ENCODE results near the gene RBM17. TPM values are rescaled to one million over a fixed set of nuclear protein-coding genes. Genes with fewer than 3 reads are reported as not detected.

Gene RBM17
- total and polyA plus RNA-seq, 2 of the 4 experiments (the other 2 are of a cell fraction): 24.6 to 56.7 TPM

DNA sequence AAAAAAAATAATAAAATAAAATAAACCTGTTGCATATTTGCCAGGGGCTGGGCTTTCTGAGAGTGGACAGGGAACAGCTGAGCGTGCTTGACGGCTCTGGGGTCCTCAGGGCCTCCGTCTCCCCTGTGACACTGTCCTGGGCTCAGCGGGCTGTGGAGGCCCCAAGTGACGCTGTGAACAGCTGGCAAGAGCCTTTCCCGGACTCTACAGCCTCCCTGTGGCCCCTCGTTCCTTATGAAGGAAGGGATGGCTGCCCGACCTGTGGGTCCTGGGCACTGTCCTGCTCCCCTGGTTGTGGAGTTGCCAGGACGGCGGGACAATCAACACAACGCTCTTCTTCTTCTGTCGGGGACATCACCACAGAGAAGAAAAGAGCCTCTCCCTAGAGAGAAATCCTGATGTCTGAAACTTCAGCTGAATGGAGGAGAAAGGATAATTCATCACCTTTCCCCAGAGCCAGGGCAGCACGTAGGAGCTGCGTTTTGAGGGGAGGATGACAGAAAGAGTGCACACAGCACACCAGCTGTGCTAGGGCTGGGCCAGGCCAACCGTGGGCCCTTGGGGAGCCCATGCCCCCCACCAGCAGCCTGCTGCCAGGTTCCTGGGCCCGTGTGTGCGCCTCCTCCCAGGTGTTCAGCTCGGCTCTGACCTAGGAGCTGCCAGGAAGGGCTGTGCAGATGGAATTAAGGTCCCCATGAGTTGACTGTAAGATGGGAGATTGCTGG is 45.4 kb downstream of the RBM17 start:
- Histone ChIP-seq H3K36me3 (ENCODE audit: control insufficient read depth, insufficient read depth, low read length) (no peaks in the 10 kb centered on the region), H3K4me1 (ENCODE audit: control insufficient read depth, insufficient read depth, low read length) (peaks cover 18% of the 10 kb centered on the region), H2AK9ac (replicated peaks; ENCODE audit: low read depth, low read length, poor library complexity) (no peak overlapping the region), H3K4me2 (ENCODE audit: low read depth, low read length) (no peak overlapping the region), H2AK5ac (ENCODE audit: low read depth, low read length) (peak overlapping the region; percentile 58), H3K79me1 (ENCODE audit: low read depth in 1 of 2, low read length in 2 of 2) (no peaks in the 10 kb centered on the region), H2AFZ (replicated peaks; ENCODE audit: low read length, poor library complexity) (peak overlapping the region; percentile 10), H3K14ac (replicated peaks; ENCODE audit: low read depth, low read length) (no peak overlapping the region), H3K18ac (ENCODE audit: low read depth, low read length) (no peak overlapping the region), H4K20me1 (ENCODE audit: insufficient read depth, low read length) (no peaks in the 10 kb centered on the region), H3K9me3 (ENCODE audit: control insufficient read depth, insufficient read depth, low read length) (no peaks in the 10 kb centered on the region), H4K5ac (ENCODE audit: low read depth, low read length) (no peak overlapping the region), H4K91ac (ENCODE audit: insufficient read depth, low read depth, low read length) (no peak overlapping the region), H3K27me3 (ENCODE audit: control insufficient read depth, insufficient read depth, low read length) (no peaks in the 10 kb centered on the region), H2BK5ac (ENCODE audit: low read depth, low read length, poor library complexity, severe bottlenecking) (no peak overlapping the region), H2BK20ac (ENCODE audit: low read depth, low read length) (no peak overlapping the region; the same call in 1 of the 2 replicates), H3K23ac (ENCODE audit: low read depth, low read length) (no peak overlapping the region; the same call in 1 of the 2 replicates), H3K4me3 (ENCODE audit: insufficient read depth, low read depth, low read length) (no peak overlapping the region), H3K27ac (ENCODE audit: insufficient read depth, low read length) (no peak overlapping the region), H3K56ac (ENCODE audit: extremely low read depth, insufficient read depth, low read length) (no peak overlapping the region), H3K4ac (ENCODE audit: low read depth, low read length) (peak overlapping the region; percentile 16; the same call in 1 of the 2 replicates), H3K9ac (ENCODE audit: low read depth, low read length) (no peak overlapping the region), H4K8ac (ENCODE audit: low read depth in 2 of 2, low read length in 2 of 2) (no peak overlapping the region), H2BK15ac (ENCODE audit: low read depth, low read length) (no peak overlapping the region; the same call in 2 of the 3 replicates), H3K9me1 (ENCODE audit: insufficient read depth, low read length) (0 out of 2 replicates have a peak, but pooled peaks cover 7% of the 10 kb centered on the region), H2BK120ac (ENCODE audit: low read depth, low read length) (no peak overlapping the region)
- 96% methylated on average over 3 of the region's 18 CpGs; no CpG with 5 or more reads in 1 of the 2 experiments for WGBS, 2 experiments (ENCODE audit: extremely low coverage in 2 of 2, insufficient read length in 1 of 2)
- no TSS peak for BruUV-seq (replicated peaks)
- in situ Hi-C loops (cut with MboI; ENCODE audit: low sequenced_read_pairs) (loop anchor here (25.0 kb wide), 1 partner anchor 628 kb away; no protein-coding TSS in a partner anchor), intact Hi-C loops (cut with micrococcal nuclease) (no loop called here), dilution Hi-C loops (cut with HindIII; ENCODE audit: low sequenced_read_pairs, unreplicated experiment) (no loop called here)
- no peak for TF ChIP-seq FOS (IDR thresholded peaks at IDR 0.05; ENCODE audit: low read depth, low read length)
- no peak for TF ChIP-seq MXI1 (IDR thresholded peaks at IDR 0.05; ENCODE audit: borderline replicate concordance, low read depth, low read length)
- no peak for TF ChIP-seq RFX5 (IDR thresholded peaks at IDR 0.05; ENCODE audit: low read depth, low read length)
- TF ChIP-seq BHLHE40 (IDR thresholded peaks at IDR 0.05; ENCODE audit: low read depth, low read length): no peak
- no peak for TF ChIP-seq RAD21 (IDR thresholded peaks at IDR 0.05; ENCODE audit: low read length)
- no peak for TF ChIP-seq USF2 (IDR thresholded peaks at IDR 0.05; ENCODE audit: low read depth, low read length)
- TF ChIP-seq CTCF (conservative IDR thresholded peaks at IDR 0.05; ENCODE audit: low read depth, low read length): no peak
- no peak for TF ChIP-seq CEBPB (IDR thresholded peaks at IDR 0.05; ENCODE audit: low read depth, low read length)
- TF ChIP-seq RCOR1 (IDR thresholded peaks at IDR 0.05; ENCODE audit: insufficient replicate concordance, low read length): no peak
- TF ChIP-seq CHD1 (IDR thresholded peaks at IDR 0.05; ENCODE audit: low read depth, low read length): no peak
- no peak for TF ChIP-seq ELK1 (IDR thresholded peaks at IDR 0.05; ENCODE audit: borderline replicate concordance, low read depth, low read length)
- no peak for TF ChIP-seq POLR2A (IDR thresholded peaks at IDR 0.05; ENCODE audit: low read depth, low read length)
- POLR2A ChIA-PET (ENCODE audit: unreplicated experiment): interaction anchor here (0.9 kb wide), 1 partner anchor 10 kb away, joined by 4 read pairs; no protein-coding TSS in a partner anchor
- ATAC-seq (ENCODE audit: low read depth): no peak
- no peak for DNase-seq
- CTCF ChIA-PET: no interaction called here

Measured in IMR-90 (cell line).